Spleen (tissue), 11 donors: ENCODE data around the gene C19orf25. TPM values are rescaled to one million over a fixed set of nuclear protein-coding genes. Genes with fewer than 3 reads are reported as not detected.

ENCODE experiments used
- DNase-seq: peaks from one replicate; pipeline ENCODE4 v3.0.0-alpha.2; 2020
- H3K27ac ChIP-seq, 8 donors: fragments of 200-600 bp; sonication (generic) in 7 of 8; 1 replicate in 4 of 8; 2 replicates in 4 of 8; pipeline versions ENCODE4 v1.5.0 to v1.8.0; 2016 to 2021; ENCODE audit warnings: inconsistent platforms in 4 of 8, mild to moderate bottlenecking in 4 of 8, moderate library complexity in 1 of 8
- H3K27me3 ChIP-seq, 7 donors: fragments of 200-600 bp; sonication (generic) in 6 of 7; replicated peaks in 1 of 7; 1 replicate in 4 of 7; 2 replicates in 3 of 7; pipeline versions ENCODE4 v1.5.0 to v1.8.0; 2016 to 2021; ENCODE audit warnings: inconsistent platforms in 3 of 7, mild to moderate bottlenecking in 1 of 7
- H3K36me3 ChIP-seq, 6 donors: fragments of 200-600 bp; sonication (generic) in 5 of 6; 1 replicate in 4 of 6; 2 replicates in 2 of 6; pipeline versions ENCODE4 v1.5.0 to v1.8.0; 2016 to 2021; ENCODE audit warnings: inconsistent platforms in 2 of 6
- H3K4me1 ChIP-seq, 6 donors: fragments of 200-600 bp; sonication (generic) in 5 of 6; 1 replicate in 3 of 6; 2 replicates in 3 of 6; pipeline versions ENCODE4 v1.5.0 to v1.8.0; 2016 to 2021; ENCODE audit warnings: inconsistent platforms in 3 of 6
- H3K4me3 ChIP-seq, 8 donors: fragments of 200-600 bp; sonication (generic) in 7 of 8; 1 replicate in 4 of 8; 2 replicates in 4 of 8; pipeline versions ENCODE4 v1.5.0 to v1.8.0; 2016 to 2021; ENCODE audit warnings: inconsistent platforms in 4 of 8, mild to moderate bottlenecking in 4 of 8, moderate library complexity in 2 of 8
- H3K9me3 ChIP-seq, 8 donors: fragments of 200-600 bp; sonication (generic) in 7 of 8; 1 replicate in 4 of 8; 2 replicates in 4 of 8; pipeline versions ENCODE4 v1.5.0 to v1.8.0; 2016 to 2021; ENCODE audit warnings: inconsistent platforms in 4 of 8
- CTCF ChIP-seq, 11 experiments: fragments of 200-600 bp in 7 of 11; fragments of 450-650 bp in 4 of 11; sonication (generic) in 4 of 11; IDR thresholded peaks in 8 of 11; conservative IDR thresholded peaks in 3 of 11; 1 replicate in 7 of 11; 2 replicates in 4 of 11; pipeline versions ENCODE4 v1.4.0 to v1.8.0; 2016 to 2021; ENCODE audit warnings: antibody characterized with exemption in 11 of 11, inconsistent platforms in 4 of 11, mild to moderate bottlenecking in 1 of 11
- POLR2A ChIP-seq, 3 donors: fragments of 450-650 bp; IDR thresholded peaks; one replicate each; pipeline ENCODE4 v1.5.1; 2017; ENCODE audit warnings: antibody characterized with exemption in 3 of 3, mild to moderate bottlenecking in 1 of 3
- POLR2AphosphoS5 ChIP-seq, 3 donors: sonication (generic); formaldehyde crosslinking; IDR thresholded peaks; one replicate each; pipeline ENCODE4 v1.5.1; 2017; ENCODE audit warnings: antibody characterized with exemption in 3 of 3
- WGBS, 5 donors: extraction: QIAGEN DNeasy Blood & Tissue Kit in 3 of 5; methylation state at CpG; one replicate each; pipeline versions ENCODE4 v1.1.5 to v1.1.7; 2013 to 2018; 5-methylcytosine and 5-hydroxymethylcytosine counted together
- intact Hi-C: fragments of 100-400 bp; cut with DNase I; formaldehyde crosslinking; loops from one replicate; pipeline ENCODE4 v1.15.0; 2023; ENCODE audit warnings: low total_unique reads
- polyA plus RNA-seq, 3 donors: library from polyadenylated mRNA; stranded (reverse); fragments of 200-250 nt; gene quantifications; one replicate each; pipeline ENCODE4 v1.2.1, GENCODE V29; 2013
- total RNA-seq, 7 donors: library from RNA; depleted of rRNA in 3 of 7; stranded (reverse); fragments of >200 nt in 3 of 7; fragmentation: NEBNext Ultra II Directional in 4 of 7; extraction: Animal tissue kit (Norgen Biotek cat#: 25700) in 4 of 7; gene quantifications; one replicate each; pipeline versions ENCODE4 v1.1.0 to v1.2.1, GENCODE V29; 2016 to 2021
- donor health status: healthy with polysubstance abuse.
- donor health status: DM: no; HTN: no; CAD: no; lungs with moderate emphysema.
- donor health status: DM: no; HTN: no; CAD: no.
- donor health status: Bipolar disorder and iron deficiency.
- donor health status: healthy.
- donor health status: DM: no; HTN: no; CAD: no.
- donor health status: DM: yes; HTN: yes; CAD: no.

C19orf25 gene
- total and polyA plus RNA-seq, 10 donors: 24.7 to 56.6 (median 39.5) TPM

- TF ChIP-seq CTCF (IDR thresholded peaks at IDR 0.05 in 8 of 11, conservative IDR thresholded peaks at IDR 0.05 in 3 of 11) (no peak), POLR2AphosphoS5 (IDR thresholded peaks at IDR 0.05) (peak in 1 of 3 donors; percentile 32), POLR2A (IDR thresholded peaks at IDR 0.05) (no peak)
- no peaks in the 10 kb centered on the region for H3K27me3 ChIP-seq
- H3K4me1 ChIP-seq: peaks cover 0 to 42% (median 13%) of the 10 kb centered on the region in 6 donors
- no peaks in the 10 kb centered on the region for H3K9me3 ChIP-seq
- intact Hi-C loops: no loop called here
- peaks cover 0 to 80% (median 69%) of the 10 kb centered on the region in 6 donors for H3K36me3 ChIP-seq
- 84 to 93% (median 85%) methylated on average over 19 to 47 of the region's 47 CpGs for WGBS, 5 donors
- H3K4me3 ChIP-seq: no peak overlapping the region
- DNase-seq: no peak
- no peak overlapping the region for H3K27ac ChIP-seq
These were observed 45.6 kb downstream of the C19orf25 start for GRCh38 chr19:1433119-1434039.

GRCh38 chr19:1432507-1432887 is 46.5 kb downstream of the C19orf25 start:
- 91 to 97% (median 95%) methylated on average over 14 to 16 of the region's 16 CpGs for WGBS, 5 donors
- H3K27ac ChIP-seq: no peak overlapping the region
- TF ChIP-seq CTCF (IDR thresholded peaks at IDR 0.05 in 8 of 11, conservative IDR thresholded peaks at IDR 0.05 in 3 of 11): no peak
- TF ChIP-seq POLR2AphosphoS5 (IDR thresholded peaks at IDR 0.05): peak in 1 of 3 donors; percentile 34
- H3K4me1 ChIP-seq: peaks cover 0 to 36% (median 7%) of the 10 kb centered on the region in 6 donors
- no peak overlapping the region for H3K4me3 ChIP-seq
- peaks cover under 1 to 89% (median 75%) of the 10 kb centered on the region in 6 donors for H3K36me3 ChIP-seq
- H3K27me3 ChIP-seq: no peaks in the 10 kb centered on the region
- intact Hi-C loops: no loop called here
- H3K9me3 ChIP-seq: no peaks in the 10 kb centered on the region
- no peak for DNase-seq

GRCh38 chr19:1431759-1432506 is 47.1 kb downstream of the C19orf25 start:
- H3K27ac ChIP-seq: no peak overlapping the region
- peaks cover 3 to 95% (median 79%) of the 10 kb centered on the region in 6 donors for H3K36me3 ChIP-seq
- no peak overlapping the region for H3K4me3 ChIP-seq
- H3K4me1 ChIP-seq: peaks cover 0 to 30% (median 3%) of the 10 kb centered on the region in 6 donors
- no peaks in the 10 kb centered on the region for H3K9me3 ChIP-seq
- H3K27me3 ChIP-seq: no peaks in the 10 kb centered on the region
- DNase-seq: no peak
- TF ChIP-seq CTCF (IDR thresholded peaks at IDR 0.05 in 8 of 11, conservative IDR thresholded peaks at IDR 0.05 in 3 of 11): no peak
- TF ChIP-seq POLR2AphosphoS5 (IDR thresholded peaks at IDR 0.05): peak in 2 of 3 donors; percentile 2 to 53
- TF ChIP-seq POLR2A (IDR thresholded peaks at IDR 0.05): no peak
- intact Hi-C loops: no loop called here
- WGBS, 5 donors: 88 to 95% (median 92%) methylated on average over 20 to 24 of the region's 24 CpGs
